Ishikawa (cell line): ENCODE data around the gene PRICKLE3.

Experiments used
- CEBPB ChIP-seq: IDR thresholded peaks from 2 replicates; pipeline ENCODE4 v1.6.1; 2012
- CREB1 ChIP-seq: IDR thresholded peaks from 2 replicates; pipeline ENCODE4 v1.6.1; 2012; ENCODE audit warnings: low read depth
- EGR1 ChIP-seq: IDR thresholded peaks from 2 replicates; pipeline ENCODE4 v1.6.1; 2012
- EP300 ChIP-seq: IDR thresholded peaks from 2 replicates; pipeline ENCODE4 v1.6.1; 2012; ENCODE audit warnings: borderline replicate concordance
- FOXM1 ChIP-seq: IDR thresholded peaks from 2 replicates; pipeline ENCODE4 v1.6.1; 2012; ENCODE audit warnings: low read depth, borderline replicate concordance
- NFIC ChIP-seq: IDR thresholded peaks from 2 replicates; pipeline ENCODE4 v1.6.1; 2012
- RAD21 ChIP-seq: IDR thresholded peaks from 2 replicates; pipeline ENCODE4 v1.6.1; 2012; ENCODE audit warnings: low read depth
- TAF1 ChIP-seq: IDR thresholded peaks from 2 replicates; pipeline ENCODE4 v1.6.1; 2012; ENCODE audit warnings: low read depth, mild to moderate bottlenecking
- TCF12 ChIP-seq: IDR thresholded peaks from 2 replicates; pipeline ENCODE4 v1.6.1; 2012; ENCODE audit warnings: low read depth
- TEAD4 ChIP-seq: IDR thresholded peaks from 2 replicates; pipeline ENCODE4 v1.6.1; 2012
- YY1 ChIP-seq: IDR thresholded peaks from 2 replicates; pipeline ENCODE4 v1.6.1; 2012; ENCODE audit warnings: low read depth
- ZBTB7A ChIP-seq: IDR thresholded peaks from 2 replicates; pipeline ENCODE4 v1.6.1; 2012; ENCODE audit warnings: low read depth
- TF ChIP-seq, protein P1 (sequence below): IDR thresholded peaks from 2 replicates; pipeline ENCODE4 v1.6.1; 2012
- TF ChIP-seq, protein P2 (sequence below): IDR thresholded peaks from 2 replicates; pipeline ENCODE4 v1.6.1; 2012
- TF ChIP-seq, protein P3 (sequence below): IDR thresholded peaks from 2 replicates; pipeline ENCODE4 v1.6.1; 2012; ENCODE audit warnings: low read depth, mild to moderate bottlenecking

Gene PRICKLE3

DNA sequence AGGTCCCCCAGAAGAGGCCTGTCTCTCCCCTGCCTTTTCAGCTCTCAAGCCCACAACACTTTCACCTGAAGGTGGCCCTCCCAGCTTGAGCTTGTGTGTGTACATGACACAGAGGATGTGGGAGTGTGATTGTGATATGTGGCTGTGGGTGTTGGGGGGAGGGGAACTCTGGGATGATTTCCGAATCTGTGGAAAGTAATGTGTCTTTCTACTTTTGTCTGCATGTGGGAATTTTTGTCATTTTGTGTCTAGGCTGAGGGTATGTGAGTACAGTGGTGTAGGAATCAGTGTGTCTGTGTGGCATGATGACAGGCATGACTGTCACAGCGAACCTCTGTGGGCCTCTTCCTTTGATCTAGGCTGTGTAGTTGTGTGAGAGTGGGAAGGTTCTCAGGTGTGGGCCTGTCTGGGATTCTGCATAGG lies 7.4 kb upstream of the PRICKLE3 start:
- no peak for TF ChIP-seq TEAD4
- no peak for TF ChIP-seq EGR1
- no peak for TF ChIP-seq TAF1

DNA sequence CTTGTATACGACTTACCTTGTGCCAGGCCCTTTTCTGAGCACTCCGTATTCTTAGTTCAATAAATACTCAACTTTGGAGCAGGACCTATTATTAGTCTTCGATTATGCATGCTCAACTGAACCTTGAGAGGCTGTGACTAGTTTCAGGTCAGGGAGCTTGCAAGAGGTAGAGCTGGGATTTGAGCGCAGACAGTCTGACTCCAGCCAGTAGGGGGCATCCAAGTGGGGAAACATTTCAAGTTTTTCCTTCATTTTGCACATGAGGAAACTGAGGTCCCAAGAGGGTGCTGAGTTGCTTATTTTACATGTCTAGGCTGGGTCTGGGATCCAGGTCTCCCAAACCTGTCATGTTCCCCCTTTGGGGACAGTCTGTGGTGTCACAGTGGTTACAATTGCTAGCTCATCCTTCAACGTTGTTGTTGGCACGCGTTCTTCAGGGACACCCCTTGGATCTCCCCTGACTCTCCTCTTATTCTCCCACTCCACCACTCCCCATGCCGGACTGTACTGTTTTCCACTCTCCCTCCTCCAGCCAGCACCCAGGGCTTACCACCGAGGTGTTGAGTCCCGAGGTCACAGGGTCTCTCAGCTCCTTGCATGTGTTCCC lies 6.7 kb upstream of the PRICKLE3 start:
- peak; percentile 35; the same call in 1 of the 2 replicates for TF ChIP-seq RAD21
- no peak for TF ChIP-seq ZBTB7A

DNA sequence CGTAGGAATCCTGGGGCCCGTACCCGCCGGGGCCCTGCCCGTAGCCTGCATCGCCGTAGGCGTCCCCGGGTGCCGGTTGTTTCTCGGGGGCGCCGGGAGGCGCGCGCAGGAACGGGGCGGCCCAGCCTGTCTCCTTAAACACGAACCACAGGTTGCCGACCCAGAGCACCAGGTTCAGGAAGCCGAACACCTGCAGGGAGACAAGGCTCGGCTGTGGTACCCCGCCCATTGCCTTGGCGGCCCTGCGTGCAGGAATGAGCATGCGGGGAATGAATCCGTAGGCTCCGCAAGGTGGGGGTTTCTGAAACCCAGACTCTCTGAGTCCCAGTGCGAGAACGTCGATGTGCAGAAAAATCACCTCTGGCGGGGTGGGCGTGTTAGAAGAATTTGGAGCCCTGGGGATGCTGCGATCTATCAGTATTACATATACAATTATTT lies 5.4 kb upstream of the PRICKLE3 start:
- TF ChIP-seq YY1, result no peak
- no peak for TF ChIP-seq FOXM1
- no peak for TF ChIP-seq NFIC
- no peak for TF ChIP-seq TCF12
- TF ChIP-seq EP300, result no peak
- no peak for TF ChIP-seq CEBPB
- no peak for TF ChIP-seq TAF1
- TF ChIP-seq CREB1, result no peak
- TF ChIP-seq, protein P1, sequence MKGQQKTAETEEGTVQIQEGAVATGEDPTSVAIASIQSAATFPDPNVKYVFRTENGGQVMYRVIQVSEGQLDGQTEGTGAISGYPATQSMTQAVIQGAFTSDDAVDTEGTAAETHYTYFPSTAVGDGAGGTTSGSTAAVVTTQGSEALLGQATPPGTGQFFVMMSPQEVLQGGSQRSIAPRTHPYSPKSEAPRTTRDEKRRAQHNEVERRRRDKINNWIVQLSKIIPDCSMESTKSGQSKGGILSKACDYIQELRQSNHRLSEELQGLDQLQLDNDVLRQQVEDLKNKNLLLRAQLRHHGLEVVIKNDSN, result no peak
- no peak for TF ChIP-seq TEAD4
- TF ChIP-seq ZBTB7A, result no peak

DNA sequence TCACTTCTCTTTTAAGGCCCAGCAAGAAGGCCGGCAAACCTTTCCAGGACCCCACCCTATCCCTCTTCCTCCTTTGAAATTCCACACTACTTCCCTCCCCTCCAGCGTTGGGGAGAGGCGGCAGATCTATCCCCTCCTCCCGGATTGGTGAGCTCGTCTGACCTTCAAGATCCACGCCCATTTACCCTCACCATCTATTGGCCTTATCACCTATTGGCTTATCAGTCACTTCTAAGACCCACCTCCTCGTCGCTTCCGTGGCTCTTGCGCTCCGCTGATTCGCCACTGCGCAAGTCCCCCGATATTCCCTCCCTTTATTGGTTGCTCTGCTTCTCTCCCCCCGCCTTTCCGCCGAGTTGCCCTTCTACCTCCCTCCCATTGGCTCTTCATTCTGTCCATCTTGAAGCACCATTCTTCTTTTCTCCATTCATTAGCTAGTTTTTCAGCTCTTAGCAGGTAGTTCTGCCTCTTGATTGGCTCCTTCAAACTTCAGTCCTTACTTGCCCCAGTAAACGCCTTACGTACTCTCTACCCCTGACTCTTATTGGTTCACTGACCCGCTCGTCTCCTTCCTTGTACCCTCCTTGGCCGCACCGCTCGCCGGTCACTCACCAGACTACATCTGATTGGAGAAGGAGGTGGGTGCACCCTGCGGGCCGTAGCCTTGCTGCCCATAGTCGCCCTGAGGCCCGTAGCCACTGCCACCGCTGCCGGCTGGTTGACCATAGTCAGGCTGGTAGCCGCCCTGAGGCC lies 4.8 kb upstream of the PRICKLE3 start:
- TF ChIP-seq, protein P2, sequence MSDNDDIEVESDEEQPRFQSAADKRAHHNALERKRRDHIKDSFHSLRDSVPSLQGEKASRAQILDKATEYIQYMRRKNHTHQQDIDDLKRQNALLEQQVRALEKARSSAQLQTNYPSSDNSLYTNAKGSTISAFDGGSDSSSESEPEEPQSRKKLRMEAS, result no peak
- TF ChIP-seq TAF1 (peak; percentile 68), TEAD4 (no peak), YY1 (0 out of 2 replicates have a peak, but pooled peaks have one; percentile 15), EP300 (no peak), CREB1 (peak; percentile 62), EGR1 (no peak), NFIC (no peak)
- TF ChIP-seq, protein P1, result no peak

DNA sequence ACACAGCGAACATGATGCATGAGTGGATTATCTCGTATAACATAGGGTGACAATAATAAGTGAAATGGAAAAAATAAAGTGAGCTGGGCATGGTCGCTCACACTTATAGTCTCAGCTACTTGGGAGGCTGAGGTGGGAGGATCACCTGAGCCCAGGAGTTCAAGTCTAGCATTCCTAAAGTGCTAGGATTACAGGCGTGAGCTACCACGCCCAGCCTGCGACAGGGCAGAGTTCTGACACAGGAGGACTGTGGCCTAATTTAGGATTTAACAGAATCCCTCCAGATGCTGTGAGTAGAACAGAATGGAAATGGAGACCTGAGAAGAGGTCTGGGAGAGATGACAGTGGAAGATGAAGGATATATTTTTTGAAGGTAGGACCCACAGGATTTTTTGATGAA lies 3.4 kb upstream of the PRICKLE3 start:
- TF ChIP-seq EP300 (no peak), TCF12 (no peak), ZBTB7A (no peak), EGR1 (no peak), FOXM1 (no peak), TEAD4 (no peak), CREB1 (no peak), YY1 (no peak), RAD21 (no peak), NFIC (no peak)
- TF ChIP-seq, protein P3, sequence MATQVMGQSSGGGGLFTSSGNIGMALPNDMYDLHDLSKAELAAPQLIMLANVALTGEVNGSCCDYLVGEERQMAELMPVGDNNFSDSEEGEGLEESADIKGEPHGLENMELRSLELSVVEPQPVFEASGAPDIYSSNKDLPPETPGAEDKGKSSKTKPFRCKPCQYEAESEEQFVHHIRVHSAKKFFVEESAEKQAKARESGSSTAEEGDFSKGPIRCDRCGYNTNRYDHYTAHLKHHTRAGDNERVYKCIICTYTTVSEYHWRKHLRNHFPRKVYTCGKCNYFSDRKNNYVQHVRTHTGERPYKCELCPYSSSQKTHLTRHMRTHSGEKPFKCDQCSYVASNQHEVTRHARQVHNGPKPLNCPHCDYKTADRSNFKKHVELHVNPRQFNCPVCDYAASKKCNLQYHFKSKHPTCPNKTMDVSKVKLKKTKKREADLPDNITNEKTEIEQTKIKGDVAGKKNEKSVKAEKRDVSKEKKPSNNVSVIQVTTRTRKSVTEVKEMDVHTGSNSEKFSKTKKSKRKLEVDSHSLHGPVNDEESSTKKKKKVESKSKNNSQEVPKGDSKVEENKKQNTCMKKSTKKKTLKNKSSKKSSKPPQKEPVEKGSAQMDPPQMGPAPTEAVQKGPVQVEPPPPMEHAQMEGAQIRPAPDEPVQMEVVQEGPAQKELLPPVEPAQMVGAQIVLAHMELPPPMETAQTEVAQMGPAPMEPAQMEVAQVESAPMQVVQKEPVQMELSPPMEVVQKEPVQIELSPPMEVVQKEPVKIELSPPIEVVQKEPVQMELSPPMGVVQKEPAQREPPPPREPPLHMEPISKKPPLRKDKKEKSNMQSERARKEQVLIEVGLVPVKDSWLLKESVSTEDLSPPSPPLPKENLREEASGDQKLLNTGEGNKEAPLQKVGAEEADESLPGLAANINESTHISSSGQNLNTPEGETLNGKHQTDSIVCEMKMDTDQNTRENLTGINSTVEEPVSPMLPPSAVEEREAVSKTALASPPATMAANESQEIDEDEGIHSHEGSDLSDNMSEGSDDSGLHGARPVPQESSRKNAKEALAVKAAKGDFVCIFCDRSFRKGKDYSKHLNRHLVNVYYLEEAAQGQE, result no peak
- TF ChIP-seq, protein P1, result no peak
- TF ChIP-seq, protein P2, result no peak

DNA sequence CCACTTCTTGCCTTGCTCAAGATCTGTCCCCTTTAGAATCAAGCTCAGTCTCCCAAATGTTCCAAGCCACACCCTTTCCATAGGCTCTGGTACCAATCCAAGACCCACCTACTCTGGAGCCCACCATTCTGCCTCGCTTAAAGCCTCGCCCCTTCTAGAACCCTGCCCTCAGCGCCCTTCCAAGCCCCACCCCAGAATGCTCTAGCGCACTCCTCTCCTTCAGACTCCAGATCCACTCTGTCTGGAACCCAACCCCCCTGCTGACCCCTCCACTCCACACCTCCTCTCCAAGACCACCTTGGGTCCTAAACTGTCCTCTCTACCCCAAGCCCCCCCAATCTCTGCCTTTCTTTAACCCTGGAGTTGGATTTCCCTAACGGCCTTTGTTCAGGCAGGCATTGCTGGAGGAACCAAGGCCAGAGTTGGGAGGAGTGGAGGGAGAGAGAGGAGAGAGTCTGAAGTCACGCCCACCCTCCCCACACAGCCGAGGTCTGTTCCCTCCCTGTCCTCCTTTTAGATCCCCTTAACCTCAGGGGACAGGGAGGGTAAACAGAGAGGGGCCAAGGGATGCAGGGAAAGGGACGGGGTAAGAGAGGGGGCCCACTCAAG lies 2.4 kb upstream of the PRICKLE3 start:
- TF ChIP-seq, protein P2, result no peak
- no peak for TF ChIP-seq TCF12
- no peak for TF ChIP-seq EP300
- TF ChIP-seq RAD21, result no peak
- no peak for TF ChIP-seq TAF1
- no peak for TF ChIP-seq CEBPB
- TF ChIP-seq NFIC, result no peak
- TF ChIP-seq TEAD4, result no peak
- no peak for TF ChIP-seq FOXM1
- TF ChIP-seq YY1, result no peak
- TF ChIP-seq, protein P1, result no peak
- no peak for TF ChIP-seq CREB1
- TF ChIP-seq, protein P3, result no peak
- no peak for TF ChIP-seq ZBTB7A
- no peak for TF ChIP-seq EGR1
